Trophoblast cell (in vitro differentiated cells and primary cell): Measurements from ENCODE around the gene FIGNL1.

ENCODE experiments used
- DNase-seq, 2 donors: peaks; one replicate each; pipeline ENCODE4 v3.0.0-alpha.2; 2016
- H2AFZ ChIP-seq: 2 replicates; pipeline ENCODE4 v1.6.1; 2013; ENCODE audit warnings: low read length, moderate library complexity, mild to moderate bottlenecking; ENCODE audit not compliant: insufficient read depth, poor library complexity
- H2AK5ac ChIP-seq: 2 replicates; pipeline ENCODE4 v1.6.1; 2013; ENCODE audit warnings: mild to moderate bottlenecking, low read length
- H2BK120ac ChIP-seq: 2 replicates; pipeline ENCODE4 v1.6.1; 2013; ENCODE audit warnings: low read length, mild to moderate bottlenecking, moderate library complexity; ENCODE audit not compliant: insufficient read depth, poor library complexity
- H2BK12ac ChIP-seq: 2 replicates; pipeline ENCODE4 v1.6.1; 2013; ENCODE audit warnings: mild to moderate bottlenecking, low read length, moderate library complexity
- H2BK5ac ChIP-seq: 2 replicates; pipeline ENCODE4 v1.6.1; 2013; ENCODE audit warnings: low read length, low read depth, moderate library complexity, mild to moderate bottlenecking; ENCODE audit not compliant: poor library complexity
- H3K14ac ChIP-seq: 2 replicates; pipeline ENCODE4 v1.6.1; 2013; ENCODE audit warnings: mild to moderate bottlenecking, low read length
- H3K18ac ChIP-seq: 2 replicates; pipeline ENCODE4 v1.6.1; 2013; ENCODE audit warnings: mild to moderate bottlenecking, low read length
- H3K23ac ChIP-seq: 2 replicates; pipeline ENCODE4 v1.6.1; 2013; ENCODE audit warnings: low read length
- H3K27ac ChIP-seq: 2 replicates; pipeline ENCODE4 v1.5.1; 2013; ENCODE audit warnings: low read depth, mild to moderate bottlenecking, inconsistent platforms, low read length, moderate library complexity
- H3K27me3 ChIP-seq: 2 replicates; pipeline ENCODE4 v1.6.1; 2013; ENCODE audit warnings: inconsistent platforms, mild to moderate bottlenecking, low read length, moderate library complexity; ENCODE audit not compliant: insufficient read depth
- H3K36me3 ChIP-seq, 2 experiments: 1 replicate in 1 of 2; 2 replicates in 1 of 2; pipeline ENCODE4 v1.6.1; 2013; ENCODE audit warnings: low read length in 2 of 2, mild to moderate bottlenecking in 2 of 2, moderate library complexity in 1 of 2; ENCODE audit not compliant: insufficient read depth in 2 of 2, control insufficient read depth in 1 of 2
- H3K4ac ChIP-seq: 2 replicates; pipeline ENCODE4 v1.6.1; 2013; ENCODE audit warnings: low read depth, mild to moderate bottlenecking, low read length, moderate library complexity
- H3K4me1 ChIP-seq, 2 experiments: 1 replicate in 1 of 2; 2 replicates in 1 of 2; pipeline ENCODE4 v1.6.1; 2013; ENCODE audit warnings: low read length in 2 of 2, mild to moderate bottlenecking in 2 of 2, moderate library complexity in 1 of 2; ENCODE audit not compliant: insufficient read depth in 2 of 2, control insufficient read depth in 1 of 2
- H3K4me2 ChIP-seq: 2 replicates; pipeline ENCODE4 v1.6.1; 2013; ENCODE audit warnings: inconsistent platforms, mild to moderate bottlenecking, low read length, moderate library complexity
- H3K4me3 ChIP-seq: 2 replicates; pipeline ENCODE4 v1.5.1; 2013; ENCODE audit warnings: mild to moderate bottlenecking, low read depth, low read length, inconsistent platforms
- H3K79me1 ChIP-seq: one replicate; pipeline ENCODE4 v1.6.1; 2013; ENCODE audit warnings: low read length
- H3K79me2 ChIP-seq: 2 replicates; pipeline ENCODE4 v1.6.1; 2013; ENCODE audit warnings: low read length, mild to moderate bottlenecking; ENCODE audit not compliant: control insufficient read depth, insufficient read depth, poor library complexity
- H3K9ac ChIP-seq: 2 replicates; pipeline ENCODE4 v1.6.1; 2013; ENCODE audit warnings: mild to moderate bottlenecking, low read length
- H3K9me3 ChIP-seq: 2 replicates; pipeline ENCODE4 v1.6.1; 2013; ENCODE audit warnings: low read depth, mild to moderate bottlenecking, control low read depth, inconsistent platforms, low read length; ENCODE audit not compliant: insufficient read depth
- H4K12ac ChIP-seq: 2 replicates; pipeline ENCODE4 v1.6.1; 2013; ENCODE audit warnings: low read depth, mild to moderate bottlenecking, low read length, moderate library complexity
- H4K8ac ChIP-seq: 2 replicates; pipeline ENCODE4 v1.6.1; 2013; ENCODE audit warnings: low read depth, mild to moderate bottlenecking, low read length, moderate library complexity
- H4K91ac ChIP-seq: one replicate; pipeline ENCODE4 v1.6.1; 2013; ENCODE audit warnings: low read depth, mild to moderate bottlenecking, low read length, moderate library complexity
- WGBS: extraction: QIAGEN DNeasy Blood & Tissue Kit; methylation state at CpG from one replicate; pipeline ENCODE4 v1.1.7; 2013; ENCODE audit warnings: missing lambda C conversion rate; ENCODE audit not compliant: insufficient read length, insufficient coverage; ENCODE audit errors: extremely low coverage; 5-methylcytosine and 5-hydroxymethylcytosine counted together

FIGNL1 gene

GRCh38 chr7:50404392-50404791 lies 45.8 kb downstream of the FIGNL1 start:
- Histone ChIP-seq H2AK5ac (no peak overlapping the region), H4K91ac (no peak overlapping the region), H3K4me3 (no peak overlapping the region), H3K27me3 (no peaks in the 10 kb centered on the region), H3K18ac (no peak overlapping the region), H3K14ac (no peak overlapping the region), H4K8ac (no peak overlapping the region), H2BK120ac (no peak overlapping the region), H3K4me2 (no peak overlapping the region), H3K9ac (no peak overlapping the region), H2BK12ac (no peak overlapping the region), H3K27ac (no peak overlapping the region), H3K36me3 (no peaks in the 10 kb centered on the region), H4K12ac (no peak overlapping the region), H2AFZ (no peak overlapping the region), H3K4me1 (no peaks in the 10 kb centered on the region), H3K23ac (no peak overlapping the region), H2BK5ac (no peak overlapping the region), H3K9me3 (peaks cover 2% of the 10 kb centered on the region), H3K4ac (no peak overlapping the region), H3K79me2 (no peaks in the 10 kb centered on the region), H3K79me1 (no peaks in the 10 kb centered on the region)
- WGBS = no CpG with 5 or more reads among the region's 7 CpGs
- no peak for DNase-seq

DNA sequence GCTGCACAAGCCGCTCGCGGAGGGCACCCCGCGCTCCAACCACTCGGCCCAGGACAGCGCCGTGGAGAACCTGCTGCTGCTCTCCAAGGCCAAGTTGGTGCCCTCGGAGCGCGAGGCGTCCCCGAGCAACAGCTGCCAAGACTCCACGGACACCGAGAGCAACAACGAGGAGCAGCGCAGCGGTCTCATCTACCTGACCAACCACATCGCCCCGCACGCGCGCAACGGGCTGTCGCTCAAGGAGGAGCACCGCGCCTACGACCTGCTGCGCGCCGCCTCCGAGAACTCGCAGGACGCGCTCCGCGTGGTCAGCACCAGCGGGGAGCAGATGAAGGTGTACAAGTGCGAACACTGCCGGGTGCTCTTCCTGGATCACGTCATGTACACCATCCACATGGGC lies 50.0 kb downstream of the FIGNL1 start:
- Histone ChIP-seq H3K4me3 (no peak overlapping the region), H3K27ac (no peak overlapping the region), H3K4ac (no peak overlapping the region), H3K23ac (no peak overlapping the region), H3K4me2 (no peak overlapping the region), H4K12ac (no peak overlapping the region), H3K14ac (no peak overlapping the region), H3K79me2 (no peaks in the 10 kb centered on the region), H3K9me3 (peaks cover 2% of the 10 kb centered on the region), H2AK5ac (no peak overlapping the region), H3K27me3 (no peaks in the 10 kb centered on the region), H2BK120ac (no peak overlapping the region), H2BK12ac (no peak overlapping the region), H2AFZ (no peak overlapping the region), H4K91ac (no peak overlapping the region), H3K18ac (no peak overlapping the region), H4K8ac (no peak overlapping the region), H2BK5ac (no peak overlapping the region), H3K9ac (no peak overlapping the region), H3K4me1 (no peaks in the 10 kb centered on the region), H3K36me3 (no peaks in the 10 kb centered on the region), H3K79me1 (no peaks in the 10 kb centered on the region)
- DNase-seq = no peak
- no CpG with 5 or more reads among the region's 41 CpGs for WGBS

GRCh38 chr7:50399635-50400034 lies 50.5 kb downstream of the FIGNL1 start:
- Histone ChIP-seq H3K18ac (no peak overlapping the region), H3K4me2 (no peak overlapping the region), H3K4me3 (no peak overlapping the region), H3K9ac (no peak overlapping the region), H3K14ac (no peak overlapping the region), H2BK12ac (no peak overlapping the region), H3K4me1 (no peaks in the 10 kb centered on the region), H3K36me3 (no peaks in the 10 kb centered on the region), H3K4ac (no peak overlapping the region), H3K27me3 (no peaks in the 10 kb centered on the region), H2AK5ac (no peak overlapping the region), H2BK5ac (no peak overlapping the region), H3K23ac (no peak overlapping the region), H3K79me2 (no peaks in the 10 kb centered on the region), H3K9me3 (peaks cover 2% of the 10 kb centered on the region), H2AFZ (no peak overlapping the region), H2BK120ac (no peak overlapping the region), H4K12ac (no peak overlapping the region), H4K8ac (no peak overlapping the region), H3K79me1 (no peaks in the 10 kb centered on the region), H3K27ac (no peak overlapping the region), H4K91ac (no peak overlapping the region)
- no peak for DNase-seq
- no CpG with 5 or more reads among the region's 21 CpGs for WGBS

DNA sequence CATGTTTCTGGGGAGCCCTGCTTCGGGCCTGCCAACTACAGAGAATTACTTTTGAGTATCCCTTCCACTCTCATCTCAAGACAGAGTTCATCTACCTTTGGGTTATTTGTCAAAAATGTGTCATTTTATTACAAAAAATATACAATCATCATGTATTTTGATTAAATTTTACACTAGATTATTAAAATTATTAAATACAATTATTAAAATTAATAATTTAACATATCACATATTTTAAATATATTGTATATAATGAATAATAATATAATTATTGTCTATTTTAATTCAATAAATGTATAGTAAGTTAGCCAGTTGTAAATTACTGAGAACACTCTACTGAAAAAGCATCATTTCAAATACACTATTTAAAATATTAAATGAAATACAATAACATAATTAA lies 50.9 kb downstream of the FIGNL1 start:
- WGBS = no CpG with 5 or more reads among the region's 1 CpG
- Histone ChIP-seq H3K27ac (no peak overlapping the region), H3K14ac (no peak overlapping the region), H3K4me3 (no peak overlapping the region), H3K9me3 (no peaks in the 10 kb centered on the region), H3K36me3 (no peaks in the 10 kb centered on the region), H3K79me1 (no peaks in the 10 kb centered on the region), H3K4ac (no peak overlapping the region), H3K4me2 (no peak overlapping the region), H3K27me3 (no peaks in the 10 kb centered on the region), H4K12ac (no peak overlapping the region), H3K18ac (no peak overlapping the region), H3K4me1 (no peaks in the 10 kb centered on the region), H4K8ac (no peak overlapping the region), H3K9ac (no peak overlapping the region), H3K23ac (no peak overlapping the region), H2BK120ac (no peak overlapping the region), H2AK5ac (no peak overlapping the region), H2BK12ac (no peak overlapping the region), H4K91ac (no peak overlapping the region), H2AFZ (no peak overlapping the region), H2BK5ac (no peak overlapping the region), H3K79me2 (no peaks in the 10 kb centered on the region)
- DNase-seq = no peak
